Measurements from ENCODE around the gene GPM6B.

The GPM6B gene

DNA sequence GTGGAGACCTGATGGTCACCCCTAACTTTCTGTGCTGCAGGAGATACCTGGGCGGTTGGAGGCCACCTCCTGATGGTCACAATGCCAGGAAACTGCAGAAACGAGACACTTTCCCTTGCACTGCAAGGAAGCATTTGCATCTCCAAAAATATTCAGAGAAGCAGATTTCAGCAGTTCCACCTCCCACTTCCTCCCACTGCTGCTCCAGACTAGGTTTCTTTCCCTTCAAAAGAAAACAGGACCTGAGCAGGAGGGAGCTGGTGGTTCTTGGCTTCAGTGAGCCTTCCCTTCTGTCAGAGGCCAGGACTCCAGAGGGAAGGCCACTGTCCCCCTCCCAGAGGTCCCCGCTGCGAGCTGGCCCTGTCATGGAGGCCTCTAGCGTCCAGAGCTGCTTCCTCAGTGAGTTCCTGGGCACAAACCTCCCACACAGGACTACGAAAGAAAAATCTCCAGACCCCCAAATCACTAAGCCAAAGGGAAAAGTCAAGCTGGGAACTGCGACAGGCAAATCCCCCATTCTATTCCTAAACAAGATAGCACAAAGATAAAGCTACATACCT, 35.9 kb downstream of the GPM6B start:
- H3K9me3 ChIP-seq (replicated peaks; ENCODE audit: insufficient read depth, low read length) = no peaks in the 10 kb centered on the region
- no peaks in the 10 kb centered on the region for H3K4me1 ChIP-seq (ENCODE audit: low read length)
- H4K20me1 ChIP-seq (ENCODE audit: insufficient read depth, low read length) = no peaks in the 10 kb centered on the region
- no peaks in the 10 kb centered on the region for H3K27me3 ChIP-seq (replicated peaks; ENCODE audit: insufficient read depth, low read length)
- H3K9me2 ChIP-seq (replicated peaks; ENCODE audit: insufficient read depth, low read length) = no peaks in the 10 kb centered on the region
- no peaks in the 10 kb centered on the region for H3F3A ChIP-seq (ENCODE audit: insufficient read depth, low read length)
- H3K4me2 ChIP-seq (ENCODE audit: low read depth, low read length) = no peak overlapping the region
- H3K79me2 ChIP-seq (ENCODE audit: low read length) = no peaks in the 10 kb centered on the region
- H3K36me3 ChIP-seq (replicated peaks; ENCODE audit: insufficient read depth, low read length) = no peaks in the 10 kb centered on the region
- DNase-seq = no peak
- no peak overlapping the region for H3K27ac ChIP-seq (ENCODE audit: low read length)
- H3K4me3 ChIP-seq (ENCODE audit: low read length) = no peak overlapping the region
- no peak overlapping the region for H2AFZ ChIP-seq (ENCODE audit: low read length)
- TF ChIP-seq EZH2phosphoT487 (IDR thresholded peaks at IDR 0.05; ENCODE audit: low read length) (no peak), EZH2 (optimal IDR thresholded peaks at IDR 0.05; ENCODE audit: low read depth, low read length) (no peak)
- TF ChIP-seq, protein P1, sequence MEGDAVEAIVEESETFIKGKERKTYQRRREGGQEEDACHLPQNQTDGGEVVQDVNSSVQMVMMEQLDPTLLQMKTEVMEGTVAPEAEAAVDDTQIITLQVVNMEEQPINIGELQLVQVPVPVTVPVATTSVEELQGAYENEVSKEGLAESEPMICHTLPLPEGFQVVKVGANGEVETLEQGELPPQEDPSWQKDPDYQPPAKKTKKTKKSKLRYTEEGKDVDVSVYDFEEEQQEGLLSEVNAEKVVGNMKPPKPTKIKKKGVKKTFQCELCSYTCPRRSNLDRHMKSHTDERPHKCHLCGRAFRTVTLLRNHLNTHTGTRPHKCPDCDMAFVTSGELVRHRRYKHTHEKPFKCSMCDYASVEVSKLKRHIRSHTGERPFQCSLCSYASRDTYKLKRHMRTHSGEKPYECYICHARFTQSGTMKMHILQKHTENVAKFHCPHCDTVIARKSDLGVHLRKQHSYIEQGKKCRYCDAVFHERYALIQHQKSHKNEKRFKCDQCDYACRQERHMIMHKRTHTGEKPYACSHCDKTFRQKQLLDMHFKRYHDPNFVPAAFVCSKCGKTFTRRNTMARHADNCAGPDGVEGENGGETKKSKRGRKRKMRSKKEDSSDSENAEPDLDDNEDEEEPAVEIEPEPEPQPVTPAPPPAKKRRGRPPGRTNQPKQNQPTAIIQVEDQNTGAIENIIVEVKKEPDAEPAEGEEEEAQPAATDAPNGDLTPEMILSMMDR (IDR thresholded peaks at IDR 0.05; ENCODE audit: low read length) = no peak
- H3K9ac ChIP-seq (ENCODE audit: low read length) = no peak overlapping the region

DNA sequence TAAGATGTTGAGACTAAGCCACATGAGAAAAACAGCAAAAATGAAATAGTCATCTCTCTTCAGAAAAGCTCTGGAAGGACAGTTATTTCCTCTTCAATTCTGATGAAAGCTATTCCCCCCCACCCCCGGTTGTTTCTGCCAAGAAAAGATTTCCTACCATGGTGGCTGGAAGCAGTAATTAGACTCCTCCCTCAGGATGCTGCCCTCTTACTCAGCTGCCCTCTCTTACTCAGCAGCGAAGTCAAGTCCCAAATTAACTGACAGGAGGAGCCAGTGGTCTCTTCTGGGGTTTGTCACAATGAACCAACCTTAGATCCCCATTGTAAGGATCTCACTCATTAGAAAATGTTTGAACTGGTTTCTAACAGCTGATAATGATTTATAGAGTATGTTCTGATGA, 38.0 kb downstream of the GPM6B start:
- Histone ChIP-seq H3K4me3 (ENCODE audit: low read length) (no peak overlapping the region), H3K36me3 (replicated peaks; ENCODE audit: insufficient read depth, low read length) (no peaks in the 10 kb centered on the region), H3K4me1 (ENCODE audit: low read length) (no peaks in the 10 kb centered on the region), H4K20me1 (ENCODE audit: insufficient read depth, low read length) (no peaks in the 10 kb centered on the region), H3K79me2 (ENCODE audit: low read length) (no peaks in the 10 kb centered on the region), H3K27ac (ENCODE audit: low read length) (no peak overlapping the region), H3K4me2 (ENCODE audit: low read depth, low read length) (no peak overlapping the region), H3F3A (ENCODE audit: insufficient read depth, low read length) (no peaks in the 10 kb centered on the region), H3K9ac (ENCODE audit: low read length) (no peak overlapping the region), H3K27me3 (replicated peaks; ENCODE audit: insufficient read depth, low read length) (no peaks in the 10 kb centered on the region), H3K9me3 (replicated peaks; ENCODE audit: insufficient read depth, low read length) (no peaks in the 10 kb centered on the region), H3K9me2 (replicated peaks; ENCODE audit: insufficient read depth, low read length) (no peaks in the 10 kb centered on the region), H2AFZ (ENCODE audit: low read length) (no peak overlapping the region)
- no peak for DNase-seq
- TF ChIP-seq, protein P1 (IDR thresholded peaks at IDR 0.05; ENCODE audit: low read length) = no peak
- TF ChIP-seq EZH2phosphoT487 (IDR thresholded peaks at IDR 0.05; ENCODE audit: low read length) (no peak), EZH2 (optimal IDR thresholded peaks at IDR 0.05; ENCODE audit: low read depth, low read length) (no peak)

DNA sequence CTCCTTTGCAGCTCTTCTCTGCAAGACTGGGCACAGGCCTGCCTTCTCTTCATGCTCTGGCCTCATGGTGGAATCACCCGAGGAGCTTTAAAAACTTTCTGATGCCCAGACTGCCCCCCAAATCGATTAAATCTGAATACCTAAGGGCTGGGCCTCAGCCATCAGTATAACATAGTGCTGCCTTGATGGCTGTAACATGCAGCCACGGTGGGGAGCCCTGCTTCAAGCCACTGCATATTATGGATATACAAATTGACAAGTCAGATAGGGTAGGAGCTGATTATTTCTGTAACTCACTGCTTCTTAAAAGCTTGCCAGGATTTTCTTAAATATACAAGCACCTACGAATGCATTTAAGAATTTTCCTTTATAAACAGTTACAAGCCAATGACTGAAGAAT, 40.5 kb downstream of the GPM6B start:
- Histone ChIP-seq H2AFZ (ENCODE audit: low read length) (no peak overlapping the region), H3K27ac (ENCODE audit: low read length) (no peak overlapping the region), H3K36me3 (replicated peaks; ENCODE audit: insufficient read depth, low read length) (no peaks in the 10 kb centered on the region), H3K27me3 (replicated peaks; ENCODE audit: insufficient read depth, low read length) (no peaks in the 10 kb centered on the region), H3K9me2 (replicated peaks; ENCODE audit: insufficient read depth, low read length) (no peaks in the 10 kb centered on the region), H3K4me1 (ENCODE audit: low read length) (no peaks in the 10 kb centered on the region), H3K9ac (ENCODE audit: low read length) (no peak overlapping the region), H3F3A (ENCODE audit: insufficient read depth, low read length) (no peaks in the 10 kb centered on the region), H4K20me1 (ENCODE audit: insufficient read depth, low read length) (no peaks in the 10 kb centered on the region), H3K4me2 (ENCODE audit: low read depth, low read length) (no peak overlapping the region), H3K4me3 (ENCODE audit: low read length) (no peak overlapping the region), H3K9me3 (replicated peaks; ENCODE audit: insufficient read depth, low read length) (no peaks in the 10 kb centered on the region), H3K79me2 (ENCODE audit: low read length) (no peaks in the 10 kb centered on the region)
- DNase-seq = no peak
- TF ChIP-seq, protein P1 (IDR thresholded peaks at IDR 0.05; ENCODE audit: low read length) = no peak
- no peak for TF ChIP-seq EZH2phosphoT487 (IDR thresholded peaks at IDR 0.05; ENCODE audit: low read length)
- TF ChIP-seq EZH2 (optimal IDR thresholded peaks at IDR 0.05; ENCODE audit: low read depth, low read length) = no peak
